HepG2 (cell line): Measurements from ENCODE around the gene CCDC61.

Experiments used
- AFF4 ChIP-seq: sonication (generic); formaldehyde crosslinking; IDR thresholded peaks from 2 replicates; pipeline ENCODE4 v1.4.0; 2020; ENCODE audit warnings: missing genetic modification reagents
- GMEB1 ChIP-seq: sonication (generic); formaldehyde crosslinking; IDR thresholded peaks from 2 replicates; pipeline ENCODE4 v1.5.1; 2020; ENCODE audit warnings: missing genetic modification reagents, mild to moderate bottlenecking, borderline replicate concordance
- HNRNPUL1 ChIP-seq: fragments of 200-400 bp; formaldehyde crosslinking; IDR thresholded peaks from 2 replicates; pipeline ENCODE4 v1.6.1; 2017; ENCODE audit warnings: low read depth, mild to moderate bottlenecking, low read length, moderate library complexity
- IKZF5 ChIP-seq: IDR thresholded peaks from 2 replicates; pipeline ENCODE4 v1.6.1; 2018; ENCODE audit warnings: missing genetic modification reagents, mild to moderate bottlenecking, missing compliant biosample characterization
- JUND ChIP-seq: sonication (generic); formaldehyde crosslinking; IDR thresholded peaks from 2 replicates; pipeline ENCODE4 v1.8.0; 2022; ENCODE audit warnings: mild to moderate bottlenecking, missing genetic modification reagents
- SCMH1 ChIP-seq: sonication (generic); formaldehyde crosslinking; IDR thresholded peaks from 2 replicates; pipeline ENCODE4 v1.9.0; 2021; ENCODE audit warnings: missing genetic modification reagents, mild to moderate bottlenecking, borderline replicate concordance
- SNAI1 ChIP-seq: sonication (generic); formaldehyde crosslinking; IDR thresholded peaks from 2 replicates; pipeline ENCODE4 v1.5.0; 2020; ENCODE audit warnings: mild to moderate bottlenecking, missing genetic modification reagents, borderline replicate concordance
- TAF1 ChIP-seq: sonication (generic); formaldehyde crosslinking; IDR thresholded peaks from 2 replicates; pipeline ENCODE4 v1.4.0; 2020; ENCODE audit warnings: missing genetic modification reagents
- ZNF614 ChIP-seq: IDR thresholded peaks from 2 replicates; pipeline ENCODE4 v1.6.1; 2018; ENCODE audit warnings: missing biosample characterization, missing genetic modification reagents, inconsistent platforms, borderline replicate concordance

- TF ChIP-seq TAF1 (CRISPR knock-in tag), result no peak
- no peak for TF ChIP-seq IKZF5 (CRISPR knock-in tag)
- TF ChIP-seq ZNF614 (CRISPR knock-in tag), result no peak
- TF ChIP-seq SNAI1, result no peak
- TF ChIP-seq JUND, result no peak
- TF ChIP-seq AFF4 (CRISPR knock-in tag), result no peak
- no peak for TF ChIP-seq GMEB1 (CRISPR knock-in tag)
- no peak for TF ChIP-seq SCMH1
- no peak for TF ChIP-seq HNRNPUL1
Observed at GRCh38 chr19:45947926-45948325, 47.3 kb upstream of the CCDC61 start.
